ENCODE data around the gene ACTC1.
"Not testable (repeated sequence)": the region's sequence is repeated elsewhere in the genome, so short reads cannot be mapped to it uniquely, and the experiment has no call there.

The ACTC1 gene

GRCh38 chr15:34795267-34796081, at the start of gene ACTC1:
ACTC1 (minus strand) TSS chr15:34795549; CDS start chr15:34794808, 741 bp downstream.
- DNase-seq, result no peak

DNA sequence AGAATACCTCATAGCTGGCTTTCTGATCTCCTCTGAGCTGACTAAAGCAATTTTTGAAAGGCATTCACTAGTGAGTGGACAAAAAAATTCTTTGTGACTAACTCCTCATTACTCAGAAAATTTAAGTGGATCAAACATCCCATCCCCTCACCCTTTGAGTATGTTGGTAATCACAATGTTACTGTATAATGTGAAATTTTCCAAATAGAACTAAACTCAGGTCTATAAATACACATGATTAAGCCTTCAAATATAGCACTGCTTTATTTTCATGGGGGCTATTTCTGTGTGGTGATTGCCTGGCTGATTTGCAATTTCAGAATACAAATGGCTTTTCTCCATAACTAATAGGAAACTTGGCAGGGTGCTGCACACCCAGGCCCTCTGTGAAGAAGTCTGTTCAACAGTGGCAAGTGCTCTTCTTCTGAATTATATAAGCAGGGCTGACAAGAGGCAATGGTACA, 45.9 kb upstream of the ACTC1 start:
- DNase-seq, result no peak

DNA sequence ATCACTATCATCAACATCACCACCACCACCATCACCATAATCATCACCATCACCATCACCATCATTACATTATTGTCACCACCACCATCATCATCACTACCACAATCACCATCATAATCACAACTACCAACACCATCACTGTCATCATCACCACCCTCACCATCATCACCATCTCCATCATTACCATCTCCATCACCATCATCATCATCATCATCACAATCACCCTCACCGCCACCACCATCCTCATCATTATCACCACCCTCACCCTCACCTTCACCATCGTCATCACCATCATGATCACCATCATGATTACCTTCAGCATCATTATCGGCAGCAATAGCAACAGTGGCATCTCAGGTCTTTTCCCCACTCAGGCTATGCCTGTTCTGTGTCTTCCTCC, 42.9 kb upstream of the ACTC1 start:
- no peak for DNase-seq

DNA sequence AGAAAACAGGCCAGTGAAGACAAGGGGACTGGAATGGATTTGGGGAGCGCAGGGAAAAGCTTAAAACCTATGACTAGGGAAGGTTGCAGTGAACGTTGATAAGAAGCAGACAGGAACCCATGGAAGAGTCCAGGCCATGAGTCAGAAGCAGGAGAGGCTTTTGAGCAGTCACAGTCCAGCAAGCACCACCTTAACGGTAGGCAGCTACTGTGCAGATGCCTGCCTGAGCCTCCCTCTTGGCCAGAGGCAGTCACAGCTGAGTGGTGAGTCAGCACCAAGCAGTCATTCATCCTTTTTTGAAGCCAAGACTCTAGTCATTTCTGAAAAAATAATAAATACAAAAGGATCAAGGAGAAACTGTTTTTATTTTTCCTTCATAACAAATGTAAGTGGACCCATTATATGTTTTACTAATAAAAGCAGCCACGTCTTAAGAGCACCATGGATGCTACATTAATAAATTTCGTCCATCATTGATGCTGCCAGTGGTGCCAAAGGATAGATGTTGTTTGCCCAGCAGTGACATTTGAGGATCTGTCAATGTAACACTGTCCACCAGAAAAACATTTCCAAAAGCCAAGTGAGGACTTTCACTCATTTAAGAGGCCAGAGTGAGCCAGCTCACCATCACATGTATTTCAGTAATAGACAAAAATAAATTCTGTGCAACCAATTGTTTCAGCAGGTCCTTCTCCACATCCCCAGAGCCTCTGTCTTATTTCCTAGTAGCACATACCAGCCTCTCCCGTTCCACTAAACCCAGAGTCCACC, 42.1 kb upstream of the ACTC1 start:
- no peak for DNase-seq

- DNase-seq, result no peak
Observed at GRCh38 chr15:34828145-34828911, 33.0 kb upstream of the ACTC1 start.

GRCh38 chr15:34821831-34822230, 26.5 kb upstream of the ACTC1 start:
- no peak for DNase-seq

GRCh38 chr15:34820110-34820509, 24.8 kb upstream of the ACTC1 start:
- DNase-seq, result no peak

DNA sequence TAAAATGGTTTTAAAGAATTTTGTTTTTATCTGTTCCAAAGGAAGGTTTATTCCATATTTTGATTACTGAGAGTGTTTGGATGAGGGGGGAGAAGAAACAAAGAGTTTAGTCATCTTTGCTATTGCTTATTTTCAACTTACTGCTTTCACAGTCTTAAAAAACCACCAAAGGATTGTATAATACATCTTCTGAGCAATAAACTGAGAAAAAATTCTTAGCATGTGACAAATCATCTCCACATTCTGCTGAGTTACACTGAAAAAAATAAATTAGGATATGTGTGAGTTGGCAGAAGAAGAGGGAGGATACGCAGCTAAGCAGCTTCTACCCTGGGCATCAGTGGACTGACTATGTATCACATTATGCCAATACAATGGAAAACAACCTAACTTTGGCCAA, 23.2 kb upstream of the ACTC1 start:
- no peak for DNase-seq

- no peak for DNase-seq
Observed at GRCh38 chr15:34815836-34816235, 20.5 kb upstream of the ACTC1 start.

DNA sequence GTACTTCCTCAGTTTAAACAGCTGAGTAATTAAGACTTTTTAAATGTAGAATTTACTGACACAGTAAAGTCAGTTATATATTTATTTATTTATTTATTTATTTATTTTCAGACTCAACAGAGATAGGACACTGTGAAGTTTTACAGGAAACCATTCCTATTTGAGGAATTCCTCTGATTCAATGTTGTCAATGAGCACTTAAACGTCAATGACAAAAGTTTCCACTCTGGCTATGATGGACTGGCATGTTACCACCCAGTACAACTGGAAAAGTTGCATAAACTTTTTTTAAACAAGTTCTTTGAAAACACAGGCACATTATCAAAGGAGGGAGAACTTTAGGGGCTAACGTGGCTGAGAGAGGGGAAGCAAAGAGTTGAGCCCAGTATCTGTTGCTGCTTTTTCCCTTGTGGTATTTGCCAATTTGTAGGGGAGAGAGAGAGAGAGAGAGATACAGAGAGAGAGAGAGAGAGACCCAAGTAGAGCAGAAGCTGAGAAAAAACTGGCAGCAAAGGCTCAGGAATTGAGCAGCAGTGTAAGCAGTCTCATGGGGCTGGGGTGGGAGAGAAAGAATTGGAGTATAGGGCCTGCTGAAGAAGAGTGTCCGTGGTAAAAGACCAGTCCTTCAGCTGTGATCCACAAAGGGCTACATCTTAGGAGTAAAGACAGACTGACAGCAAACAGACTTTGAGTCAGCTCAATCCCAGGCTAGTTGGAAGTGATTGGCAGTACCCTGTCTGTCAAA, 18.3 kb upstream of the ACTC1 start:
- no peak for DNase-seq

GRCh38 chr15:34812868-34813365, 17.6 kb upstream of the ACTC1 start:
- not testable (repeated sequence) for DNase-seq

DNA sequence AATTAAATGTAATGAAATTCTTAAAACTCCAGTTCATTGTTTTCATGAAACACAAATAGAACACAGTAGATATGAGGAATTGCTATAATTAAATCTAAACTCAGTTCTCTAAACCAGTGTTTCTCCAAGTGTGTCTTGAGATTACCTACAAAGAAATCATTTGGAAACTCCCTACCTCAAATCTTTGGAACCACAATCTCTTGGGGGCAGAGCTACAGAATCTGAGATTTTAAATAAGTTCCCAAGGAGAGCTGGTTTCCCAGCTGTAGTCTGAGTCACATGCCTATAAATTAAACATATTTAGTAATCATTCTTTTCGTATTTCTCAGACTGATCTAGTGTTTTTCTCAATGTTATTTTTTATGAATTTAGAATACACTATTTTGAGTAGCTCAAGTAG, 17.0 kb upstream of the ACTC1 start:
- DNase-seq, result no peak

DNA sequence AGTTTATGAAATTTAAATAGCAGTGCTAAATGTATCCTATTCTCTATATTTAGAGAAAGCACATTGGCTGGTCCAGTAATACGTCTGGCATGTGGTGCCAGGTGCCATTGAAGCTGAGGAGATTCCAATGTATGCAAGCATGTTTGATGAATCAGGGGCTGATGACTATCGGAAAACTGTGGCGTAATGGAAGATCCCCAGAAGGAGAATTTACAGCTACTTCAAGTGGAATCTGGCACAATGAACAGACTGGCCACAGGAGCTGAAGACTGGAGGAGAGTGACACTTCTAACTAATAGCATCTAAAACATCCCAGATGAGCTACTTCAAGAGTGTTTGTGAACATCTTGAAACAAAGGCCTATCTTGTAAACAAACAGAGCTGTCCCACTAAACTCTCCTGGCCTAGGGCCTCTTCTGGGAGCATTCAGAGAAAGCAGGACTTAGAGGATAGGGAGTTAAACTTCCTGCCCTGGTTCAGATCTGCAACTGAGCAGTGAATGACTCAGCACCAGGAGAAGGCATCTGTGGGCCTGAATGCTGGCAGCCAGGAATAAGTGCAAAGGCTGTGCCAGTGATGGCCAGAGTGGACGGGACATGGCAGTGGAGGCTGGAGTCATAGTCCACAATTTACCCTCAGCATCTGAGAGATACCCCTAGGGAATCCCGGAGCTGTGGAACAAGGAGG, 15.2 kb upstream of the ACTC1 start:
- DNase-seq, result no peak

- DNase-seq, result no peak
Observed at GRCh38 chr15:34809186-34809585, 13.8 kb upstream of the ACTC1 start.

DNA sequence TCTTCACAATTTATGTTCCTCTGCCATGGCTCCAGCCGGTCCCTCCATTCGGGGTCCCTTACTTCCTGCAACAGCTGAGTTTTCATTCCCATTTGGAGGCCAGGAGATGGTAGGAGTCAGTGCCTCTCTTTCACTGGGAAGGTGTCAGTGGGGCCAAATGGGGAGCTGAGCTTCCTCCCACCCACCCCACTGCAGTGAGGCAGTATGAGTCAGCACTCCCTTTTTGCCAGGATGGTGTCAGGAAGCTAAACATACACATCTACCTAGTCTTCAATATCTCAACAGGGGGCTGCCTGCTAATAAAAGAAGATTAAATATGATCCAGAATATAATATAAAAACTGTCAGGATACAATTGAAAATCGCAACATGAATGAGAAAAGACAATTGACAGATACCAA, 12.7 kb upstream of the ACTC1 start:
- DNase-seq, result no peak

DNA sequence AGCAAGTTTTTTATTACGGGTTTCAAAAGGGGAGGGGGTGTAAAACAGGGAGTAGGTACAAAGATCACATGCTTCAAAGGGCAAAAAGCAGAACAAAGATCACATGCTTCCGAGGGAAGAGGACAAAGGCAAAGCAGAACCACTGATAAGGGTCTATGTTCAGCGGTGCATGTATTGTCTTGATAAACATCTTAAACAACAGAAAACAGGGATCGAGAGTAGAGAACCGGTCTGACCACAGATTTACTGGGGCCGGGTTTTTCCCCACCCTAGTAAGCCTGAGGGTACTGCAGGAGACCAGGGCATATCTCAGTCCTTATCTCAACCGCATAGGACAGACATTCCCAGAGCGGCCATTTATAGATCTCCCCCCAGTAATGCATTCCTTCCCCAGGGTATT, 11.9 kb upstream of the ACTC1 start:
- DNase-seq, result not testable (repeated sequence)

- DNase-seq, result no peak
Observed at GRCh38 chr15:34804776-34805175, 9.4 kb upstream of the ACTC1 start.

DNA sequence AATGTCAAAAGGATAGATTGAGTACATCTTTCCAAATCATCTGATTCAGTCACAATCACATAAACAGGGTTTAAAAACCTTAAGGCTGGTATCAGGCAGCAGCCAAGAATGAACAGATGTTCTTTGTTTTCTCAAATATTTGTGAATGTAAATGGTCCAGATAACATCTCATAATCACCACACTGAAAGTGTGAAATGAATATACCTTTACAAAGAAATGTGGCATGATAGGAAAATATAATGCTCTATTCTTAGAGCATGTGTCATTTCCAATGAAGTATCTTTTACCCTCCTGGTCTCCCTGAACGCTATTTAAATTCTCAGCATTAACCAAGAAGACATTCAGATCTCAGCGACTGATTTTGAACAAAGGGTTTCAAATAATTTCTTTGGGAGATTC, 8.8 kb upstream of the ACTC1 start:
- DNase-seq, result no peak

GRCh38 chr15:34802803-34803750, 7.7 kb upstream of the ACTC1 start:
- DNase-seq, result no peak

DNA sequence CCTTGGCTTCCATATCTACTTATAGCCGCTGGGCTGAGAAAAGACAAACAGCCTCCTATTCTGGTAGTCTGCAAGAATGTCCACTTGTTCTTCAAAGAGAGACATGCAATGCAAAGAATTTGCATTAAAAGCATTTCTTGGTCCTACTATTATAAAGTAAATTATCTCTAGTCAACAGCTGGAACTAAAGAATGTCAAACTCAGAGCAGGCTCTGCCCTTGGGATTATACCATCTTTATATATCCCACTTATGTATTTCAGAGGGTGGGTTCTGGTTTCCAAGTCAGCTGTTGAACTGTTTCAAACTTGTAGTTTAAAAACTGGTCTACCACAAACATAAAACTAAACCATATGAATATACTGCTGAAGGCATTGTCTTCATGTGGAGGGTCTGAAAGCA, 7.0 kb upstream of the ACTC1 start:
- DNase-seq, result no peak
